ENCODE data around the gene STARD10.
"Not testable (repeated sequence)": the region's sequence is repeated elsewhere in the genome, so short reads cannot be mapped to it uniquely, and the experiment has no call there.

The STARD10 gene

DNA sequence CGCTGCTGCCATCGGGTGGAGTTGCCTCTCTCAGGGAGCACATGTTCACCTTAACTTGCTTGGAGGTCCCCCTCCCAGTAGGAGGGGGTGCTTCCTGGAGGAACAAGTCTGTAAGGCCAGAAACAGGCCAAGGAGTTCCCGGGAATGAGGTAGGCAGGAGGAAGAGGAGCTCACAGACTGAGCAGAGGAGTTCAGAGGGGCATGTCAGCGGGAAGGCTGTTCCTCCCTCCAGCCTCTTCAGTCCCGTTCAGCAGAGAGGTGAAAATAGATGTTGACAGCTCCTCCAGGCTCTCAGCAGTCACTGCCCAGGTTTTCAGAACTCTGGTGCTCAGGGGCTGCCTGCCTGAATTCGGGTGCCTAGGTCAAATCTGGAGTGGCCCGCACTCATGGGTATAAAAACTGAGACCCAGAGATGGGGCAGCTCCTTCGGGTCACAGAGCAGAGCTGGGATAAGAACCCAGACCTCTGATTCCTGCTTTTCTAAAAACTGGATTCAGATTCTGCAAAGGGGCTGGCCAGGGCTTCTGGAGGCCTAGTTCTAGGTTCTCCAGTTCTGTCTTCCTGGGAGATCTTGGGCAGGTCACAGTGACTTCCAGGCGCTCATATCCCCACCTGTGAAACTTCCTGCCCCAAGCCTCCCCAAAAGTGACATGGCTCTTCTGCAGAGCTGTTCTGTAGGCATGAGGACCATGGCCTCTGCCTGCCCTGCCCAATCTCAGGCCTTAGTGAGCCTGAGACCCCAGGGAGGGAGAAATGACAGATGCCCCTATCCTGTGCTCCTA lies 38.6 kb upstream of the STARD10 start:
- Histone ChIP-seq H3K27me3 (ENCODE audit: insufficient read depth, low read length) (no peaks in the 10 kb centered on the region; the same call in 1 of the 2 replicates), H3K9me3 (ENCODE audit: insufficient read depth, low read depth, low read length) (no peaks in the 10 kb centered on the region), H3K27ac (ENCODE audit: low read length) (no peak overlapping the region), H3K4me3 (ENCODE audit: low read length) (no peak overlapping the region), H3K4me1 (ENCODE audit: insufficient read depth, low read length) (peaks cover 6% of the 10 kb centered on the region; the same call in 1 of the 2 replicates), H3K36me3 (ENCODE audit: insufficient read depth, low read depth, low read length) (no peaks in the 10 kb centered on the region), H3K9ac (ENCODE audit: low read depth, low read length) (no peak overlapping the region)

GRCh38 chr11:72831521-72832300 lies 37.9 kb upstream of the STARD10 start:
- Histone ChIP-seq H3K27me3 (ENCODE audit: insufficient read depth, low read length) (no peaks in the 10 kb centered on the region; the same call in 1 of the 2 replicates), H3K9me3 (ENCODE audit: insufficient read depth, low read depth, low read length) (no peaks in the 10 kb centered on the region), H3K36me3 (ENCODE audit: insufficient read depth, low read depth, low read length) (no peaks in the 10 kb centered on the region), H3K4me1 (ENCODE audit: insufficient read depth, low read length) (peaks cover 6% of the 10 kb centered on the region; the same call in 1 of the 2 replicates), H3K27ac (ENCODE audit: low read length) (no peak overlapping the region), H3K9ac (ENCODE audit: low read depth, low read length) (no peak overlapping the region), H3K4me3 (ENCODE audit: low read length) (no peak overlapping the region)

GRCh38 chr11:72829884-72830533 lies 36.2 kb upstream of the STARD10 start:
- H3K4me3 ChIP-seq (ENCODE audit: low read length): no peak overlapping the region
- no peaks in the 10 kb centered on the region for H3K36me3 ChIP-seq (ENCODE audit: insufficient read depth, low read depth, low read length)
- H3K9me3 ChIP-seq (ENCODE audit: insufficient read depth, low read depth, low read length): no peaks in the 10 kb centered on the region
- no peak overlapping the region for H3K27ac ChIP-seq (ENCODE audit: low read length)
- H3K9ac ChIP-seq (ENCODE audit: low read depth, low read length): no peak overlapping the region
- no peaks in the 10 kb centered on the region; the same call in 1 of the 2 replicates for H3K27me3 ChIP-seq (ENCODE audit: insufficient read depth, low read length)
- peaks cover 6% of the 10 kb centered on the region; the same call in 1 of the 2 replicates for H3K4me1 ChIP-seq (ENCODE audit: insufficient read depth, low read length)

DNA sequence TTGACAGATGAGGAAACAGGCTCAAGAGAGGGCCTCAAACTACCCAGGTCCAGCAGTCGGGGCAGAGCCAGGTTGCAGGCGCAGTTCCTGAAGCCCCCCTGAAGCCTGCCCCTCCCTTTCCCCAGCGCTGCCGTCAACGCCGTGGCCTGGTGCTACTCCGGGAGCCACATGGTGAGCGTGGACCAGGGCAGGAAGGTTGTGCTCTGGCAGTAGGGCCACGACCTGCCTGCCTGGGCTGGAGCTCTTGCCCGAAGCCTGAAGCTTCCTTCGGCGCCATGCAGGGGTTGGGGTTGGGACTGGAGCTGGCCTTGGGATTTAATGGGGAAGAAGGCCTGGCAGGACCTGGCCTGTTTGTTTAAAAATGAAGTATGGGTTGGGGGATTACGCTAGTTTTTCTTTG lies 35.3 kb upstream of the STARD10 start:
- Histone ChIP-seq H3K9me3 (ENCODE audit: insufficient read depth, low read depth, low read length) (no peaks in the 10 kb centered on the region), H3K36me3 (ENCODE audit: insufficient read depth, low read depth, low read length) (no peaks in the 10 kb centered on the region), H3K27ac (ENCODE audit: low read length) (no peak overlapping the region), H3K4me1 (ENCODE audit: insufficient read depth, low read length) (peaks cover 6% of the 10 kb centered on the region; the same call in 1 of the 2 replicates), H3K27me3 (ENCODE audit: insufficient read depth, low read length) (no peaks in the 10 kb centered on the region; the same call in 1 of the 2 replicates), H3K9ac (ENCODE audit: low read depth, low read length) (no peak overlapping the region), H3K4me3 (ENCODE audit: low read length) (no peak overlapping the region)

GRCh38 chr11:72828692-72829101 lies 34.9 kb upstream of the STARD10 start:
- peaks cover 3% of the 10 kb centered on the region; the same call in 1 of the 2 replicates for H3K27me3 ChIP-seq (ENCODE audit: insufficient read depth, low read length)
- H3K9me3 ChIP-seq (ENCODE audit: insufficient read depth, low read depth, low read length): no peaks in the 10 kb centered on the region
- no peaks in the 10 kb centered on the region for H3K36me3 ChIP-seq (ENCODE audit: insufficient read depth, low read depth, low read length)
- peaks cover 6% of the 10 kb centered on the region; the same call in 1 of the 2 replicates for H3K4me1 ChIP-seq (ENCODE audit: insufficient read depth, low read length)
- no peak overlapping the region for H3K27ac ChIP-seq (ENCODE audit: low read length)
- no peak overlapping the region for H3K9ac ChIP-seq (ENCODE audit: low read depth, low read length)
- no peak overlapping the region for H3K4me3 ChIP-seq (ENCODE audit: low read length)

DNA sequence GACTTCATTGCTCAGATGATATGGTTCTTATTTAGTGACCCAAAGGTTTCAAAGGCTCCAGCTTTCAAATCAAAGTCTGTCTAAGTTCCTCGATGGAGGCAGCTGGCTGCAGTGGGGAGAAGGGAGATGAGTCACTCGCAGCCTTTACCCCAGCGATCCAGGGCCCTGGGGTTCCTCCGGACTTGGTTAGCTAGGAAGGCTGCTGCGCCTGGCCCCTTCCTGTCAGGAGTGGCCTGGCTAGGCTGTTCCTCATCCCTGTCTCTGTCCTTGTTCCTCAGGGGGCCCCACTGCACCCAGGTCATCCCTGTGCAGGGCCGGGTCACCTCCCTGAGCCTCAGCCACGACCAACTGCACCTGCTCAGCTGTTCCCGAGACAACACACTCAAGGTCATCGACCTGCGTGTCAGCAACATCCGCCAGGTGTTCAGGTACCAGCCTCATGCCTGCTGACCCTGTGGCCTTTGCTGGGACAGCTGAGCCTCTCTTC lies 34.3 kb upstream of the STARD10 start:
- H3K9me3 ChIP-seq (ENCODE audit: insufficient read depth, low read depth, low read length): no peaks in the 10 kb centered on the region
- H3K9ac ChIP-seq (ENCODE audit: low read depth, low read length): no peak overlapping the region
- no peak overlapping the region for H3K27ac ChIP-seq (ENCODE audit: low read length)
- peaks cover 9% of the 10 kb centered on the region for H3K27me3 ChIP-seq (ENCODE audit: insufficient read depth, low read length)
- peaks cover 6% of the 10 kb centered on the region; the same call in 1 of the 2 replicates for H3K4me1 ChIP-seq (ENCODE audit: insufficient read depth, low read length)
- H3K36me3 ChIP-seq (ENCODE audit: insufficient read depth, low read depth, low read length): no peaks in the 10 kb centered on the region
- no peak overlapping the region for H3K4me3 ChIP-seq (ENCODE audit: low read length)

DNA sequence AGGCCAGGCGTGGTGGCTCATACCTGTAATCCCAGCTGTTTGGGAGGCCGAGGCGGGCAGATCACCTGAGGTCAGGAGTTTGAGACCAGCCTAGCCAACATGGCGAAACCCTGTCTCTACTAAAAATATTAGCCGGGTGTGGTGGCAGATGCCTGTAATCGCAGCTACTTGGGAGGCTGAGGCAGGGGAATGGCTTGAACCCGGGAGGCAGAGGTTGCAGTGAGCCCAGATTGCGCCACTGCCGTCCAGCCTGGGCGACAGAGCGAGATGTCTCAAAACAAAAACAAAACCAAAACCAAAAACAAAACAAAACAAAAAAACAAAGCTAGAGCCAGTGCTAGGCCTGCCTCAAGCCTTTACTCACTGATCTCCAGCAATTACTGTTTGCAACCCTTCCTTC lies 33.8 kb upstream of the STARD10 start:
- H3K27me3 ChIP-seq (ENCODE audit: insufficient read depth, low read length): peaks cover 13% of the 10 kb centered on the region
- not testable (repeated sequence) for H3K9ac ChIP-seq (ENCODE audit: low read depth, low read length); H3K27ac ChIP-seq (ENCODE audit: low read length); H3K4me1 ChIP-seq (ENCODE audit: insufficient read depth, low read length); H3K36me3 ChIP-seq (ENCODE audit: insufficient read depth, low read depth, low read length); H3K4me3 ChIP-seq (ENCODE audit: low read length); H3K9me3 ChIP-seq (ENCODE audit: insufficient read depth, low read depth, low read length)

- Histone ChIP-seq H3K36me3 (ENCODE audit: insufficient read depth, low read depth, low read length) (no peaks in the 10 kb centered on the region), H3K9me3 (ENCODE audit: insufficient read depth, low read depth, low read length) (no peaks in the 10 kb centered on the region), H3K4me1 (ENCODE audit: insufficient read depth, low read length) (peaks cover 5% of the 10 kb centered on the region; the same call in 1 of the 2 replicates), H3K9ac (ENCODE audit: low read depth, low read length) (no peak overlapping the region), H3K4me3 (ENCODE audit: low read length) (no peak overlapping the region), H3K27ac (ENCODE audit: low read length) (no peak overlapping the region), H3K27me3 (ENCODE audit: insufficient read depth, low read length) (peaks cover 17% of the 10 kb centered on the region)
Measured at GRCh38 chr11:72826942-72827480, 33.2 kb upstream of the STARD10 start.

DNA sequence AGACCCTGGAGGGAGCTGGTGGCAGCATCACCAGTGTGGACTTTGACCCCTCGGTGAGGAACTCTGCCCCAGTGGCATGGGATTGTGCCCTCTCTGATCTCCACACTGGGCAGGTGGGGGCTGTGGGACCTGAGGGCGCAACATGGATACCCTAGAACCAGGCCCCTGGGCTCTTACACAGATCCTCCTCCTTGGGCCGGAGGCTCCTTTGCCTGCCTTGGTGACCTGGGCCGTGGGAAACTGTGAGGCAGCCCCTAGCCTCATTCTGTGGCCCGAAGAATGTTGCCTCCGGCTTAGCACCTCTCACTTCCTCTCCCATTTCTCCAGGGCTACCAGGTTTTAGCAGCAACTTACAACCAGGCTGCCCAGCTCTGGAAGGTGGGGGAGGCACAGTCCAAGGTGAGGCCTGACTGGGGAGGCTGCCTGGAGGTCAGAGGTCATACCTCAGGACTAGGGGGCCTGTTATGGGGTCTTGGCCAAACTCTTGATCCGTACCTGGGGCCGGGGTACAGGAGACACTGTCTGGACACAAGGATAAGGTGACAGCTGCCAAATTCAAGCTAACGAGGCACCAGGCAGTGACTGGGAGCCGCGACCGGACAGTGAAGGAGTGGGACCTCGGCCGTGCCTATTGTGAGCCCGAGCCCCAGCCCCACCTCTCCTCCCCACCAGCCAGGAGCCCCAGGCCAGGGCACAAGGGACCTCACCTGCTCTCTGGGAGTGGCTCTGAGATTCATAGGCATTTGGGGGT lies 32.5 kb upstream of the STARD10 start:
- Histone ChIP-seq H3K9ac (ENCODE audit: low read depth, low read length) (no peak overlapping the region), H3K36me3 (ENCODE audit: insufficient read depth, low read depth, low read length) (no peaks in the 10 kb centered on the region), H3K9me3 (ENCODE audit: insufficient read depth, low read depth, low read length) (no peaks in the 10 kb centered on the region)

DNA sequence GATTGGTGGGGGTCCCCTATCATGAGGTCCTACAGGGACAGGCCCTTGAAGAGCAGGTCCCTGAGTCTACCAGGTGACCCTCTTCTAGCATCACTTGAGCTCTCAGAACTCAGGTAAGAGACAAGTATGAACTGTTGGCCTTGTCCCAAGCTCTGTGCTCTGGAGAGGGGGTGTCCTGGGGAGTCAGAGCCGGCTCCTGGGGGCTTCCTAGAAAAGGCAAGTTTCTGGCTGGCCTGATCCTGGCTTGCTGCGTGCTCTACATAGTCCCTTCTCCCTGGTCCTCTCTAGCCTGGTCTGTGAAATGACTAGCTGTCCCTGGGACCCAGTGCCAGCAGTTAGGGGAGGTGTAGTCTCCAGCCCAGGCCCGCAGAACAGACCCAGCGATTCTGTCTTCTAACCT lies 31.8 kb upstream of the STARD10 start:
- H3K27ac ChIP-seq (ENCODE audit: low read length): no peak overlapping the region
- H3K36me3 ChIP-seq (ENCODE audit: insufficient read depth, low read depth, low read length): no peaks in the 10 kb centered on the region
- no peak overlapping the region for H3K9ac ChIP-seq (ENCODE audit: low read depth, low read length)
- H3K4me1 ChIP-seq (ENCODE audit: insufficient read depth, low read length): no peaks in the 10 kb centered on the region; the same call in 1 of the 2 replicates
- H3K4me3 ChIP-seq (ENCODE audit: low read length): no peak overlapping the region
- peaks cover 24% of the 10 kb centered on the region for H3K27me3 ChIP-seq (ENCODE audit: insufficient read depth, low read length)
- H3K9me3 ChIP-seq (ENCODE audit: insufficient read depth, low read depth, low read length): no peaks in the 10 kb centered on the region

More for the DNA sequence above, 32.5 kb upstream of the STARD10 start:
- H3K4me3 ChIP-seq (ENCODE audit: low read length): no peak overlapping the region
- peaks cover 17% of the 10 kb centered on the region for H3K27me3 ChIP-seq (ENCODE audit: insufficient read depth, low read length)
- H3K4me1 ChIP-seq (ENCODE audit: insufficient read depth, low read length): no peaks in the 10 kb centered on the region; the same call in 1 of the 2 replicates
- H3K27ac ChIP-seq (ENCODE audit: low read length): no peak overlapping the region

Data from iPS-20b (cell line).